ENCODE measurements around the gene TOE1.
"Not testable (repeated sequence)": the region's sequence is repeated elsewhere in the genome, so short reads cannot be mapped to it uniquely, and the experiment has no call there.

The TOE1 gene

DNA sequence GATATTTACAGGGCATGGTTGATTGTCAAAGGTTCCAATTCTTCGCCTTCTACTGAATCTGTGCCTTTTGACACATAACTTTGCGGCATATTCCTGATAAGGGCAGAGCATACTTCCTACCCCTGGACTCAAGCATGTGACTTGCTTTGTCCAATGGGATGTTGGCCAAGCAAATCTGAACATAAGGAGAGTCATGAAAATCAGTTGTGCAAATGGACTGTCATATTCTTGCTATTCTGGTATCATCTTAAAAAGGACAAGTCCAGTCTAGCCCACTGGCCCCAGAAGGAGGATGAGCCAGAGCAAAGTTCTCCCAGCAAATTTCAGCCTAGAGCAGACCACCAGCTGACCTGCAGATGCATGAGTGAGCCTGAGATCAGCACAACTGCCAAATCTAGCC lies 41.3 kb downstream of the TOE1 start:
- no peak overlapping the region for H3K4me3 ChIP-seq (ENCODE audit: low read depth, low read length)
- no peak for DNase-seq (ENCODE audit: low read depth)
- no peak for TF ChIP-seq CTCF (IDR thresholded peaks at IDR 0.05; ENCODE audit: insufficient read depth, low read depth, low read length, missing control alignments)

GRCh38 chr1:45383191-45383590 lies 43.2 kb downstream of the TOE1 start:
- TF ChIP-seq CTCF (IDR thresholded peaks at IDR 0.05; ENCODE audit: insufficient read depth, low read depth, low read length, missing control alignments) = no peak
- DNase-seq (ENCODE audit: low read depth) = no peak
- H3K4me3 ChIP-seq (ENCODE audit: low read depth, low read length) = no peak overlapping the region

DNA sequence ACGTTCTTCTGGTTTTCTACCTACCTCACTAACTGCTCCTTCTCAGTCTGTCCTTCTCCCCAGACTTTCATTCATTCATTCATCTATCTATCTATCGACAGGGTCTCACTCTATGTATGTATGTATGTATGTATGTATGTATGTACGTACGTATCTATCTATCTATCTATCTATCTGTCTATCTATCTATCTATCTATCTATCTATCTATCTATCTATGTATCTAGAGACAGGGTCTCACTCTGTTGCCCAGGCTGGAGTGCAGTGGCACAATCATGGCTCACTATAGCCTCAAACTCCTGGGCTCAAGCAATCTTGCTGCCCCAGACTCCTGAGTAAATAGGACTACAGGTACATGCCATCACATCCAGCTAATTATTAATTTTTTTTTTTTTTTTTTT lies 44.2 kb downstream of the TOE1 start:
- DNase-seq (ENCODE audit: low read depth); H3K4me3 ChIP-seq (ENCODE audit: low read depth, low read length): not testable (repeated sequence)

GRCh38 chr1:45385302-45385701 lies 45.3 kb downstream of the TOE1 start:
- DNase-seq (ENCODE audit: low read depth) = no peak
- no peak overlapping the region for H3K4me3 ChIP-seq (ENCODE audit: low read depth, low read length)
- no peak for TF ChIP-seq CTCF (IDR thresholded peaks at IDR 0.05; ENCODE audit: insufficient read depth, low read depth, low read length, missing control alignments)

DNA sequence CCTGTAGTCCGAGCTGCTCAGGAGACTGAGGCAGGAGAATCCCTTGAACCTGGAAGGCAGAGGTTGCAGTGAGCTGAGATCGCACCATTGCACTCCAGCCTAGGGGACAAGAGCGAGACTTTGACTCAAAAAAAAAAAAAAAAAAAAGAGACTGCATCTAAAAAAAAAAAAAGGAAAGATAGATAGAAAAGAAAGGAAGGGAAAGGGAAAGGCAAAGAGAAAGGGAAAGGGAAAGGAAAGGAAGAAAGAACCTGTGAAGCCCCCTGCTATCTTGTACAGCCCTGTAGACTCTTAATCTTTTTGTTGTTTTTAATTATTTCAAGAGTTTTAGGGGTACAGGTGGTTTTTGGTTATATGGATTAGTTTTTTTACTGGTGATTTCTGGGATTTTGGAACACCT lies 46.2 kb downstream of the TOE1 start:
- DNase-seq (ENCODE audit: low read depth) = no peak
- H3K4me3 ChIP-seq (ENCODE audit: low read depth, low read length) = no peak overlapping the region
- no peak for TF ChIP-seq CTCF (IDR thresholded peaks at IDR 0.05; ENCODE audit: insufficient read depth, low read depth, low read length, missing control alignments)

All from GM12865 (cell line).